ENCODE measurements around the gene ALK.

The ALK gene

GRCh38 chr2:29322011-29322410 is 599.4 kb downstream of the ALK start:
- Histone ChIP-seq H3K9me3 (no peaks in the 10 kb centered on the region), H3K27me3 (peaks cover 5% of the 10 kb centered on the region), H3K36me3 (no peaks in the 10 kb centered on the region), H3K4me1 (ENCODE audit: control insufficient read depth in 1 of 2, insufficient read depth in 1 of 2, low read depth in 1 of 2, low read length in 1 of 2) (peaks cover 21 to 22% of the 10 kb centered on the region in 2 experiments), H3K27ac (no peak overlapping the region), H3K4me3 (ENCODE audit: low read depth in 1 of 2, low read length in 1 of 2) (no peak overlapping the region)
- TF ChIP-seq CTCF (IDR thresholded peaks at IDR 0.05) = no peak

- peaks cover 28% of the 10 kb centered on the region for H3K27me3 ChIP-seq
- no peaks in the 10 kb centered on the region for H3K36me3 ChIP-seq
- no peak for TF ChIP-seq CTCF (IDR thresholded peaks at IDR 0.05)
- peak overlapping the region; percentile 67 for H3K27ac ChIP-seq
- H3K4me3 ChIP-seq (ENCODE audit: low read depth in 1 of 2, low read length in 1 of 2) = no peak overlapping the region
- no peaks in the 10 kb centered on the region for H3K9me3 ChIP-seq
- H3K4me1 ChIP-seq (ENCODE audit: control insufficient read depth in 1 of 2, insufficient read depth in 1 of 2, low read depth in 1 of 2, low read length in 1 of 2) = peaks cover 31 to 47% of the 10 kb centered on the region in 2 experiments
Observed at GRCh38 chr2:29317801-29318485, 603.4 kb downstream of the ALK start.

- Histone ChIP-seq H3K4me1 (ENCODE audit: control insufficient read depth in 1 of 2, insufficient read depth in 1 of 2, low read depth in 1 of 2, low read length in 1 of 2) (peaks cover 31 to 50% of the 10 kb centered on the region in 2 experiments), H3K36me3 (no peaks in the 10 kb centered on the region), H3K4me3 (ENCODE audit: low read depth in 1 of 2, low read length in 1 of 2) (no peak overlapping the region), H3K27me3 (peaks cover 28% of the 10 kb centered on the region), H3K27ac (peak overlapping the region; percentile 67), H3K9me3 (no peaks in the 10 kb centered on the region)
- TF ChIP-seq CTCF (IDR thresholded peaks at IDR 0.05) = no peak
Observed at GRCh38 chr2:29317077-29317517, 604.3 kb downstream of the ALK start.

- no peaks in the 10 kb centered on the region for H3K36me3 ChIP-seq
- no peak for TF ChIP-seq CTCF (IDR thresholded peaks at IDR 0.05)
- peaks cover 23% of the 10 kb centered on the region for H3K27me3 ChIP-seq
- H3K4me3 ChIP-seq (ENCODE audit: low read depth in 1 of 2, low read length in 1 of 2) = peak overlapping the region in 1 of 2 experiments; percentile 2
- H3K9me3 ChIP-seq = no peaks in the 10 kb centered on the region
- peaks cover 31 to 50% of the 10 kb centered on the region in 2 experiments for H3K4me1 ChIP-seq (ENCODE audit: control insufficient read depth in 1 of 2, insufficient read depth in 1 of 2, low read depth in 1 of 2, low read length in 1 of 2)
- H3K27ac ChIP-seq = no peak overlapping the region
Observed at GRCh38 chr2:29314816-29315571, 606.4 kb downstream of the ALK start.

- Histone ChIP-seq H3K27ac (no peak overlapping the region), H3K4me1 (ENCODE audit: control insufficient read depth in 1 of 2, insufficient read depth in 1 of 2, low read depth in 1 of 2, low read length in 1 of 2) (peaks cover 9 to 23% of the 10 kb centered on the region in 2 experiments), H3K36me3 (no peaks in the 10 kb centered on the region), H3K4me3 (ENCODE audit: low read depth in 1 of 2, low read length in 1 of 2) (no peak overlapping the region), H3K27me3 (peaks cover 34% of the 10 kb centered on the region), H3K9me3 (no peaks in the 10 kb centered on the region)
- no peak for TF ChIP-seq CTCF (IDR thresholded peaks at IDR 0.05)
Observed at GRCh38 chr2:29311458-29311857, 609.9 kb downstream of the ALK start.
